D721Med (cell line): ENCODE results near the gene EML6.

ENCODE experiments used
- DNase-seq: peaks from one replicate; pipeline ENCODE4 v3.0.0; 2011; ENCODE audit warnings: low spot score; ENCODE audit not compliant: insufficient read length
- FAIRE-seq: peaks from 2 replicates; lab custom pipeline; 2011; peaks lifted over from hg19 to GRCh38; lab: Jason Lieb, UNC
- CTCF ChIP-seq: IDR thresholded peaks from 2 replicates; pipeline ENCODE4 v1.5.1; 2012; ENCODE audit warnings: mild to moderate bottlenecking, control low read depth; ENCODE audit not compliant: insufficient read depth; ENCODE audit errors: missing control alignments

EML6 gene

GRCh38 chr2:54725343-54726099 is 2.1 kb downstream of the EML6 start:
- no peak for TF ChIP-seq CTCF

GRCh38 chr2:54726431-54726830 is 3.0 kb downstream of the EML6 start:
- FAIRE-seq (no peak), DNase-seq (no peak)
- TF ChIP-seq CTCF = no peak

More at GRCh38 chr2:54725343-54726099, 2.1 kb downstream of the EML6 start:
- no peak for DNase-seq
- no peak for FAIRE-seq

- DNase-seq (no peak), FAIRE-seq (no peak)
- TF ChIP-seq CTCF = no peak
These were observed 3.5 kb downstream of the EML6 start for GRCh38 chr2:54726940-54727339.

GRCh38 chr2:54728669-54729120 is 5.2 kb downstream of the EML6 start:
- no peak for FAIRE-seq
- TF ChIP-seq CTCF = no peak
- DNase-seq = no peak

- no peak for TF ChIP-seq CTCF
- DNase-seq (no peak), FAIRE-seq (no peak)
These were observed 12.2 kb downstream of the EML6 start for GRCh38 chr2:54735636-54736035.

GRCh38 chr2:54738281-54738680 is 14.8 kb downstream of the EML6 start:
- DNase-seq (no peak), FAIRE-seq (no peak)
- TF ChIP-seq CTCF = no peak

- TF ChIP-seq CTCF = no peak
- no peak for FAIRE-seq
These were observed 16.9 kb downstream of the EML6 start for GRCh38 chr2:54740333-54740732.

More at GRCh38 chr2:54740333-54740732, 16.9 kb downstream of the EML6 start:
- no peak for DNase-seq
